ENCODE results near the gene CFP.

- TF ChIP-seq, protein P1, sequence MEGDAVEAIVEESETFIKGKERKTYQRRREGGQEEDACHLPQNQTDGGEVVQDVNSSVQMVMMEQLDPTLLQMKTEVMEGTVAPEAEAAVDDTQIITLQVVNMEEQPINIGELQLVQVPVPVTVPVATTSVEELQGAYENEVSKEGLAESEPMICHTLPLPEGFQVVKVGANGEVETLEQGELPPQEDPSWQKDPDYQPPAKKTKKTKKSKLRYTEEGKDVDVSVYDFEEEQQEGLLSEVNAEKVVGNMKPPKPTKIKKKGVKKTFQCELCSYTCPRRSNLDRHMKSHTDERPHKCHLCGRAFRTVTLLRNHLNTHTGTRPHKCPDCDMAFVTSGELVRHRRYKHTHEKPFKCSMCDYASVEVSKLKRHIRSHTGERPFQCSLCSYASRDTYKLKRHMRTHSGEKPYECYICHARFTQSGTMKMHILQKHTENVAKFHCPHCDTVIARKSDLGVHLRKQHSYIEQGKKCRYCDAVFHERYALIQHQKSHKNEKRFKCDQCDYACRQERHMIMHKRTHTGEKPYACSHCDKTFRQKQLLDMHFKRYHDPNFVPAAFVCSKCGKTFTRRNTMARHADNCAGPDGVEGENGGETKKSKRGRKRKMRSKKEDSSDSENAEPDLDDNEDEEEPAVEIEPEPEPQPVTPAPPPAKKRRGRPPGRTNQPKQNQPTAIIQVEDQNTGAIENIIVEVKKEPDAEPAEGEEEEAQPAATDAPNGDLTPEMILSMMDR (IDR thresholded peaks at IDR 0.05) = no peak
- no peak for TF ChIP-seq POLR2A (IDR thresholded peaks at IDR 0.05)
These were observed 1.9 kb upstream of the CFP start for GRCh38 chrX:47631676-47632075.
